Smooth muscle cell (in vitro differentiated cells): ENCODE measurements around the gene AFMID. TPM values are rescaled to one million over a fixed set of nuclear protein-coding genes. Genes with fewer than 3 reads are reported as not detected.

Source experiments
- DNase-seq: peaks from one replicate; lab custom pipeline; 2025; ENCODE audit not compliant: unreplicated experiment; lab: John Stamatoyannopoulos, UW
- H2AFZ ChIP-seq: fragments of 200-600 bp; sonication (generic); 2 replicates; pipeline ENCODE4 v1.6.0; 2016; ENCODE audit warnings: antibody characterized with exemption, low read depth, mild to moderate bottlenecking
- H3F3A ChIP-seq: fragments of 200-600 bp; sonication (generic); 2 replicates; pipeline ENCODE4 v1.6.0; 2017; ENCODE audit warnings: antibody characterized with exemption, low read depth
- H3K27ac ChIP-seq: fragments of 200-600 bp; sonication (generic); 2 replicates; pipeline ENCODE4 v1.5.1; 2016; ENCODE audit warnings: low read depth, mild to moderate bottlenecking
- H3K27me3 ChIP-seq: fragments of 200-600 bp; sonication (generic); 2 replicates; pipeline ENCODE4 v1.6.1; 2016; ENCODE audit warnings: low read depth, mild to moderate bottlenecking
- H3K36me3 ChIP-seq: fragments of 200-600 bp; sonication (generic); 2 replicates; pipeline ENCODE4 v1.5.1; 2016; ENCODE audit warnings: low read depth
- H3K4me1 ChIP-seq: fragments of 200-600 bp; sonication (generic); 2 replicates; pipeline ENCODE4 v1.5.1; 2016; ENCODE audit warnings: low read depth
- H3K4me2 ChIP-seq: fragments of 200-600 bp; sonication (generic); 2 replicates; pipeline ENCODE4 v1.6.0; 2016; ENCODE audit warnings: mild to moderate bottlenecking
- H3K4me3 ChIP-seq: fragments of 200-600 bp; sonication (generic); 2 replicates; pipeline ENCODE4 v1.5.1; 2016; ENCODE audit warnings: mild to moderate bottlenecking
- H3K79me2 ChIP-seq: fragments of 200-600 bp; sonication (generic); 2 replicates; pipeline ENCODE4 v1.6.0; 2016; ENCODE audit warnings: low read depth, mild to moderate bottlenecking
- H3K9ac ChIP-seq: fragments of 200-600 bp; sonication (generic); 2 replicates; pipeline ENCODE4 v1.6.0; 2016; ENCODE audit warnings: low read depth
- H3K9me3 ChIP-seq: fragments of 200-600 bp; sonication (generic); replicated peaks from 2 replicates; pipeline ENCODE4 v1.5.1; 2016; ENCODE audit warnings: low read depth
- H4K20me1 ChIP-seq: fragments of 200-600 bp; sonication (generic); 2 replicates; pipeline ENCODE4 v1.6.0; 2016; ENCODE audit warnings: low read depth
- CTCF ChIP-seq: fragments of 200-600 bp; sonication (generic); IDR thresholded peaks from 2 replicates; pipeline ENCODE4 v1.5.1; 2017; ENCODE audit warnings: borderline replicate concordance, mild to moderate bottlenecking, antibody characterized with exemption; ENCODE audit not compliant: insufficient read depth, poor library complexity, severe bottlenecking
- WGBS: methylation state at CpG from one replicate; pipeline ENCODE4 v1.1.7; 2016; ENCODE audit warnings: low lambda C conversion rate; 5-methylcytosine and 5-hydroxymethylcytosine counted together
- polyA plus RNA-seq: library from polyadenylated mRNA; unstranded; fragments of >200 nt; fragmentation: Nextera tagmentation; extraction: Ambion mirVana; gene quantifications from 2 replicates; pipeline ENCODE4 v1.2.1, GENCODE V29; 2016
- total RNA-seq: library from RNA; depleted of rRNA; stranded (reverse); fragments of >200 nt; gene quantifications from 2 replicates; pipeline ENCODE4 v1.2.3, GENCODE V29; 2014

Gene AFMID
- total and polyA plus RNA-seq, 2 experiments from 2014 or later = 10.0 to 64.9 TPM

GRCh38 chr17:78204387-78205123 lies 17.4 kb downstream of the AFMID start:
- no peak for DNase-seq
- H3K36me3 ChIP-seq = no peaks in the 10 kb centered on the region
- no peaks in the 10 kb centered on the region for H3K9me3 ChIP-seq
- no peak overlapping the region for H2AFZ ChIP-seq
- H3F3A ChIP-seq = no peaks in the 10 kb centered on the region
- no peaks in the 10 kb centered on the region for H3K27me3 ChIP-seq
- no peaks in the 10 kb centered on the region for H4K20me1 ChIP-seq
- H3K79me2 ChIP-seq = no peaks in the 10 kb centered on the region
- no peak for TF ChIP-seq CTCF
- no peak overlapping the region for H3K9ac ChIP-seq
- H3K4me2 ChIP-seq = no peak overlapping the region
- H3K27ac ChIP-seq = no peak overlapping the region
- H3K4me3 ChIP-seq = no peak overlapping the region
- H3K4me1 ChIP-seq = no peaks in the 10 kb centered on the region
- WGBS = 96% methylated on average over 22 of the region's 22 CpGs

DNA sequence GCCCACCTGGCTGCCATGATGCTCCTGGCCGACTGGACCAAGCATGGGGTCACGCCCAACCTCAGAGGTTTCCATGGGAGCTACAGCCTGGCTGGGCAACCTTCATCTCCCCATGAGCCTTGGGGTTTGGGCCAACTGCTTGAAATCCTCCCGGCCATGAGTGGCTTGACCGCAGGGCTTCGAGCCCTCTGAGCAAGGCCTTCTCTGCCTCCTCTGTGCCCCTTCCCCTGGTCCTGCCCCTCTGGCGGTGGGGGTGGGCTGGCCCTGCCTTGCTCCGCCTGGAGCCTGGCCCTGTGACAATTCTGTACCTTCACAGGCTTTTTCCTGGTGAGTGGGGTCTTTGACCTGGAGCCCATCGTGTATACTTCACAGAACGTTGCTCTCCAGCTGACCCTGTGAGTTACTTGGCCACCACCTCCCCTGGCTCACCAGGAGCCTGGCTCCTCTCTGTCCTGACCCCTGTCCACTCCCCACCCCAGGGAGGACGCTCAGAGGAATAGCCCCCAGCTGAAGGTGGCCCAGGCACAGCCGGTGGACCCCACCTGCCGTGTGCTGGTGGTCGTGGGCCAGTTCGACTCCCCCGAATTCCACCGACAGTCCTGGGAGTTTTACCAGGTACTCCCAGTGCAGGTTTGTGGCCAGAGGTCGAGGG lies 18.1 kb downstream of the AFMID start:
- no peak for DNase-seq
- no peak overlapping the region for H3K4me2 ChIP-seq

DNA sequence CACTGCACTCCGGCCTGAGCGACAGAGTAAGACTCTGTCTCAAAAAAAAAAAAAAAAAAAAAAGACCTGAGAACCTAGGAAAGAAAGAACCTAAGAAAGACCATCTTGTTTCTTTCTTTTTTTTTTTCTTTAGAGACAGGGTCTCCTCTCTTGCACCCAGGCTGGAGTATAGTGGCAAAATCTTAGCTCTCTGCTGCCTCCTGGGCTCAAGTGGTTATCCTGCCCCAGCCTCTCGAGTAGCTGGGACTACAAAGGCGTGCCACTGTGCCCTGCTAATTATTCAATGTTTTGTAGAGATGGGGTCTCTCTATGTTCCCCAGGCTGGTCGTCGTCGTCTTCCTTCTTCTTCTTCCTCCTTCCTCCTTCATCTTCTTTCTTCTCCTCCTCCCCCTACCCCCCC lies 19.1 kb downstream of the AFMID start:
- H3K27me3 ChIP-seq = no peaks in the 10 kb centered on the region
- WGBS = 94% methylated on average over 7 of the region's 7 CpGs

More for the DNA sequence above, 18.1 kb downstream of the AFMID start:
- Histone ChIP-seq H3K4me3 (no peak overlapping the region), H3K36me3 (no peaks in the 10 kb centered on the region), H3K79me2 (no peaks in the 10 kb centered on the region), H4K20me1 (no peaks in the 10 kb centered on the region), H3K27ac (no peak overlapping the region), H3F3A (no peaks in the 10 kb centered on the region), H3K4me1 (no peaks in the 10 kb centered on the region), H3K9ac (no peak overlapping the region), H3K9me3 (no peaks in the 10 kb centered on the region), H2AFZ (no peak overlapping the region), H3K27me3 (no peaks in the 10 kb centered on the region)
- no peak for TF ChIP-seq CTCF
- WGBS = over 99% methylated on average over 17 of the region's 17 CpGs

More for the DNA sequence above, 19.1 kb downstream of the AFMID start:
- H2AFZ ChIP-seq = no peak overlapping the region
- no peak overlapping the region for H3K4me3 ChIP-seq
- no peak overlapping the region for H3K27ac ChIP-seq
- no peaks in the 10 kb centered on the region for H3F3A ChIP-seq
- no peaks in the 10 kb centered on the region for H3K4me1 ChIP-seq
- H3K4me2 ChIP-seq = no peak overlapping the region
- DNase-seq = no peak
- H3K9ac ChIP-seq = no peak overlapping the region
- H3K9me3 ChIP-seq = no peaks in the 10 kb centered on the region
- H3K36me3 ChIP-seq = no peaks in the 10 kb centered on the region
- H3K79me2 ChIP-seq = no peaks in the 10 kb centered on the region
- no peak for TF ChIP-seq CTCF
- H4K20me1 ChIP-seq = no peaks in the 10 kb centered on the region
